Calu3 (cell line): ENCODE measurements around the gene NAALADL2. TPM values are rescaled to one million over a fixed set of nuclear protein-coding genes. Genes with fewer than 3 reads are reported as not detected.

Experiments
- BruUV-seq: library from RNA; stranded (reverse); fragments of 400-500 nt; replicated peaks from 2 replicates; lab custom pipeline; 2021; lab: Mats Ljungman, UMichigan
- CTCF ChIA-PET: fragments of 300-600 bp; sonication (Branson Sonifier 250); formaldehyde crosslinking; loops from one replicate; lab custom pipeline; 2022; ENCODE audit warnings: antibody characterized with exemption; lab: Charles Lee
- DNase-seq: peaks from one replicate; pipeline ENCODE4 v3.0.0; 2022
- H3K27ac Mint-ChIP-seq: one replicate; pipeline ENCODE4 v1.8.0; 2022; ENCODE audit warnings: mixed read lengths; ENCODE audit not compliant: unreplicated experiment
- H3K27me3 Mint-ChIP-seq: one replicate; pipeline ENCODE4 v1.8.0; 2022; ENCODE audit warnings: mixed read lengths; ENCODE audit not compliant: unreplicated experiment
- H3K36me3 Mint-ChIP-seq: one replicate; pipeline ENCODE4 v1.8.0; 2022; ENCODE audit warnings: mild to moderate bottlenecking, moderate library complexity, mixed read lengths; ENCODE audit not compliant: insufficient read depth, unreplicated experiment
- H3K4me1 Mint-ChIP-seq: one replicate; pipeline ENCODE4 v1.8.0; 2022; ENCODE audit warnings: mild to moderate bottlenecking, low read depth, mixed read lengths; ENCODE audit not compliant: unreplicated experiment
- H3K4me3 Mint-ChIP-seq: one replicate; pipeline ENCODE4 v1.8.0; 2022; ENCODE audit warnings: mild to moderate bottlenecking, low read depth, moderate library complexity, mixed read lengths; ENCODE audit not compliant: unreplicated experiment
- H3K9me3 Mint-ChIP-seq: one replicate; pipeline ENCODE4 v1.8.0; 2022; ENCODE audit warnings: low read depth, mixed read lengths; ENCODE audit not compliant: unreplicated experiment
- CTCF ChIP-seq: fragments of 200-600 bp; IDR thresholded peaks from one replicate; pipeline ENCODE4 v1.8.0; 2022; ENCODE audit warnings: antibody characterized with exemption; ENCODE audit not compliant: unreplicated experiment
- intact Hi-C: fragments of 100-400 bp; cut with micrococcal nuclease; formaldehyde crosslinking; loops from one replicate; pipeline ENCODE4 v1.10.0; 2022; ENCODE audit not compliant: unreplicated experiment
- total RNA-seq: library from RNA; stranded (reverse); gene quantifications from 2 replicates; pipeline ENCODE4 v1.2.3, GENCODE V29; 2022

NAALADL2 gene
- total RNA-seq, 1 experiment from 2014 or later: 36.9 TPM

- CTCF ChIA-PET: interaction anchor here (0.5 kb wide), 1 partner anchor 173 kb away, joined by 4 read pairs; no protein-coding TSS in a partner anchor
- H3K9me3 Mint-ChIP-seq: no peaks in the 10 kb centered on the region
- peaks cover 6% of the 10 kb centered on the region for H3K36me3 Mint-ChIP-seq
These were observed 389.7 kb downstream of the NAALADL2 start for GRCh38 chr3:175248832-175249231.

DNA sequence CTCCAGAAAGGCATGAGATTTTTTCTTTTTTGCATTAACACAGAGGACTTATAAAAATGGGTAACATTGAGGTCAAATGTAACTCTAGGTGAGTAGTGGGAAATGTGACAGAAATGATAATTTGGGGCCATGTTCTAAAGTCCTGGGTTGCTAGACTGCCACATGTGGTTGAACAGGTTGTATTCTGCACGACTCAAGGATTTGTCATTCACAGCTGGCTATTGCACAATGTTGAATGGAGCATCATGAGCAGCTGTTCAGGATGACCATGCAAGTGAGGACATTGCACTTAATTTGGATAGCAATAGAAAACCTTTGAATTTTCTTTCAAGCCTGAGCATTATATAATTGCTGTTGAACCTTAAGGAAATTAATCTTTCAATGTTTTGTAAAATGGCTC is 396.6 kb downstream of the NAALADL2 start:
- no peaks in the 10 kb centered on the region for H3K27me3 Mint-ChIP-seq
- TF ChIP-seq CTCF: no peak
- BruUV-seq: no TSS peak
- CTCF ChIA-PET: no interaction called here
- H3K27ac Mint-ChIP-seq: no peak overlapping the region
- H3K4me1 Mint-ChIP-seq: peaks cover 24% of the 10 kb centered on the region
- no peaks in the 10 kb centered on the region for H3K36me3 Mint-ChIP-seq
- DNase-seq: no peak
- intact Hi-C loops: no loop called here
- H3K9me3 Mint-ChIP-seq: no peaks in the 10 kb centered on the region
- H3K4me3 Mint-ChIP-seq: no peak overlapping the region

More at GRCh38 chr3:175248832-175249231, 389.7 kb downstream of the NAALADL2 start:
- Mint-ChIP-seq H3K27me3 (no peaks in the 10 kb centered on the region), H3K4me1 (no peaks in the 10 kb centered on the region), H3K4me3 (no peak overlapping the region), H3K27ac (no peak overlapping the region)
- intact Hi-C loops: no loop called here
- no peak for TF ChIP-seq CTCF
- no TSS peak for BruUV-seq
- DNase-seq: no peak

GRCh38 chr3:175257123-175257522 is 398.0 kb downstream of the NAALADL2 start:
- H3K36me3 Mint-ChIP-seq: no peaks in the 10 kb centered on the region
- no peak for DNase-seq
- TF ChIP-seq CTCF: no peak
- CTCF ChIA-PET: interaction anchor here (0.6 kb wide), 2 partner anchors 10 to 45 kb away, joined by 3 read pairs; no protein-coding TSS in a partner anchor
- H3K27me3 Mint-ChIP-seq: no peaks in the 10 kb centered on the region
- no peaks in the 10 kb centered on the region for H3K9me3 Mint-ChIP-seq
- intact Hi-C loops: no loop called here
- peaks cover 26% of the 10 kb centered on the region for H3K4me1 Mint-ChIP-seq
- H3K27ac Mint-ChIP-seq: no peak overlapping the region
- no TSS peak for BruUV-seq
- H3K4me3 Mint-ChIP-seq: no peak overlapping the region

DNA sequence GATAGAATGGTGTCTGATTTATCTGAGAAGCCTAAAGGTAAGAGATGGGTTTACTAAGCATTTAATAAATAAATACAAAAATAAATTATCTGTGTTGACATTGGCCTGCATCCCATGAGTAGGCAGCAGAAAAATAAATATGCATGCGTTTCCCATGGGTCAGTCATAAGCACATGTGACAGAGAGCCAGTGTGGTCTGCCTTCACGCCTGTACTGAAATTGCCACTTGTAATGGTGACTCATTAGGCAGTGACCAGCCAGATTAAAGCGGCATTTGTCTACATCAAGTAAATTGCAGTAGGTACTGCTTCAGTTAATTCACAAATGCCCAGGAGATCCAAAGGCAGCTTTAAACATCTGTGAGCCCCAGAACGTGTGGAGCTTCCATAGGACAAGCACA is 399.6 kb downstream of the NAALADL2 start:
- H3K9me3 Mint-ChIP-seq: no peaks in the 10 kb centered on the region
- peak overlapping the region; percentile 1 for H3K27ac Mint-ChIP-seq
- H3K36me3 Mint-ChIP-seq: no peaks in the 10 kb centered on the region
- H3K27me3 Mint-ChIP-seq: no peaks in the 10 kb centered on the region
- no peak overlapping the region for H3K4me3 Mint-ChIP-seq
- TF ChIP-seq CTCF: no peak
- H3K4me1 Mint-ChIP-seq: peaks cover 29% of the 10 kb centered on the region
- peak; percentile 56 for DNase-seq
- CTCF ChIA-PET: interaction anchor here (0.7 kb wide), 1 partner anchor 34 kb away, joined by 3 read pairs; no protein-coding TSS in a partner anchor
- BruUV-seq: no TSS peak
- intact Hi-C loops: no loop called here
